ENCODE results near the gene TRPM2.

DNA sequence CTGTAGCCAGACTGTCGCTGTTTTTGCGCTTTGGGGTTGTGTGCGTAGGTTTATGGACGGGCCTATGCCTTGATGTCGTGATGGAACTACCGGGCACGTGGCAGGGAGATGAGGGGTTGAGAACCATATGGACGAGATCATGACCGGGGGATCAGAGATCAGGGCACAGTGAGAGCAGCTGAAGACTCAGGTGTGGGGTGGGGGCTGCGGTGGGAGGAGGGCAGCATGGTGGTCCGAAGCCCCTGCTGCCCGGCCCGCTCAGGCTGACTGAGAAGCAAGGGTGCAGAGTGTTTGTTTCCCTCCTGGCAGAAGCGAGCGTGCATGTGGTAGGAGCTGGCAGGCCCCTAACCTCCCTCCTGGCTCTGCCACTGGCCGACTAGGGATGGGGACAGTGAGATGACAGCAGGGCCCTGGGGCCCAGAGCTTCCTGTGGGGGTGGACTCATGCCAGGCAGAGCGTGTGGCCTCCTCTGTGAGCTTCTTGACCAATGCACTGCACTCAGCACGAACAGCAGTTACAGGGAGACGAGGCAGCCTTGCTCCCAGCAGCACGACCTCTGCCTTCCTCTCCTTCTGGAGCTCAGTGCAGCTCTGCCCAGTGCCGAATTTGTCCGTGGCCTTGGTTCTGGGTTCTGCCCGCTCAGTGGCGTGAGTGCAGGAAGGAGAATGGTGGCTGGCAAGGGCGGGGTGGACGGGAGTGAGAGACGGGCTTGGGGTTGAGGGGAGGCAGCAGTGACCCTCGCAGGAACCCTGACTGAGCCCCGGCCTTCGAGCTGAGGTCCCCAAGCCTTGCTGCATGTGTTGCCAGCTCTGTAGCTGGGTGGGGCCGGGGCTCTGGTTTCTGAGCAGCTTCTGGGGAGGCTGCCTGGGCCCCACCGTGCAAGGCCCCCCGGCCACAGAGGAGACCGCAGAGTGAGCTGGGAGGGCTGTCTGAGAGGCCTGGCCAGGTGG lies 79.7 kb downstream of the TRPM2 start:
- no peak for TF ChIP-seq POLR2A (IDR thresholded peaks at IDR 0.05; ENCODE audit: low read depth, low read length)
- TF ChIP-seq, protein P1, sequence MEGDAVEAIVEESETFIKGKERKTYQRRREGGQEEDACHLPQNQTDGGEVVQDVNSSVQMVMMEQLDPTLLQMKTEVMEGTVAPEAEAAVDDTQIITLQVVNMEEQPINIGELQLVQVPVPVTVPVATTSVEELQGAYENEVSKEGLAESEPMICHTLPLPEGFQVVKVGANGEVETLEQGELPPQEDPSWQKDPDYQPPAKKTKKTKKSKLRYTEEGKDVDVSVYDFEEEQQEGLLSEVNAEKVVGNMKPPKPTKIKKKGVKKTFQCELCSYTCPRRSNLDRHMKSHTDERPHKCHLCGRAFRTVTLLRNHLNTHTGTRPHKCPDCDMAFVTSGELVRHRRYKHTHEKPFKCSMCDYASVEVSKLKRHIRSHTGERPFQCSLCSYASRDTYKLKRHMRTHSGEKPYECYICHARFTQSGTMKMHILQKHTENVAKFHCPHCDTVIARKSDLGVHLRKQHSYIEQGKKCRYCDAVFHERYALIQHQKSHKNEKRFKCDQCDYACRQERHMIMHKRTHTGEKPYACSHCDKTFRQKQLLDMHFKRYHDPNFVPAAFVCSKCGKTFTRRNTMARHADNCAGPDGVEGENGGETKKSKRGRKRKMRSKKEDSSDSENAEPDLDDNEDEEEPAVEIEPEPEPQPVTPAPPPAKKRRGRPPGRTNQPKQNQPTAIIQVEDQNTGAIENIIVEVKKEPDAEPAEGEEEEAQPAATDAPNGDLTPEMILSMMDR (IDR thresholded peaks at IDR 0.05; ENCODE audit: extremely low read depth in 1 of 2, insufficient read depth in 1 of 2, low read depth in 1 of 2, low read length in 2 of 2): no peak

All from endothelial cell of umbilical vein (primary cell).